B cell (primary cell): ENCODE data around the gene TXNDC17.

Experiments
- CTCF ChIP-seq: fragments of 200-600 bp; IDR thresholded peaks from one replicate; pipeline ENCODE4 v1.8.0; 2022; ENCODE audit warnings: antibody characterized with exemption, mild to moderate bottlenecking
- EZH2 ChIP-seq: IDR thresholded peaks from 2 replicates; pipeline ENCODE4 v1.6.1; 2012; ENCODE audit warnings: borderline replicate concordance, low read depth, mild to moderate bottlenecking, moderate library complexity, low read length; ENCODE audit not compliant: insufficient read depth, poor library complexity, severe bottlenecking

DNA sequence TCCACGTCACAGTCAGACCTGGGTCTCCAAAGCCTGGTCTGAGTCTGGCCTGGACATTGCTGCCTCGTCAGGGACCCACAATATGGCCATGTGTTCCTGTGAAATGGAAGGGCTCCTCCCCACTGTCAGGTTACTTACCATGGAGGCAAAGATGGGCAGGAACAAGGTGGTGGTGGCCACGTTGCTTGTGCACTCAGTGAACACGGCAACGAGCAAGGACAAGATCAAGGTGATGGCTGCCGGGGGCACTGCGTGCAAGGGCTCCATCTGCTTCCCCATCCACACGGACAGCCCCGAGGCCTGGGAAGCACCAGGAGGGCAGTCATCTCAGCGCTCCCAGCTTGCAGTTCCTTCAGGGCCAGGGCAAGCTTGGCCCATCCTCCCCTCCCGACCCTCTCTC is 49.8 kb downstream of the TXNDC17 start:
- TF ChIP-seq CTCF, result no peak
- TF ChIP-seq EZH2, result no peak
